Ectodermal cell (in vitro differentiated cells): ENCODE data around the gene ROPN1L.
"Not testable (repeated sequence)": the region's sequence is repeated elsewhere in the genome, so short reads cannot be mapped to it uniquely, and the experiment has no call there.

Experiments used
- H3K27ac ChIP-seq: 2 replicates; pipeline ENCODE4 v1.7.0; 2013; ENCODE audit warnings: mild to moderate bottlenecking, low read depth, low read length; ENCODE audit not compliant: insufficient read depth, poor library complexity, severe bottlenecking
- H3K27me3 ChIP-seq: 2 replicates; pipeline ENCODE4 v1.7.0; 2013; ENCODE audit warnings: mild to moderate bottlenecking, low read length; ENCODE audit not compliant: insufficient read depth, control insufficient read depth, poor library complexity, severe bottlenecking
- H3K36me3 ChIP-seq: one replicate; pipeline ENCODE4 v1.7.0; 2013; ENCODE audit warnings: low read length; ENCODE audit not compliant: control insufficient read depth, insufficient read depth
- H3K4me1 ChIP-seq: one replicate; pipeline ENCODE4 v1.7.0; 2013; ENCODE audit warnings: low read length; ENCODE audit not compliant: control insufficient read depth, insufficient read depth
- H3K4me3 ChIP-seq: 2 replicates; pipeline ENCODE4 v1.7.0; 2013; ENCODE audit warnings: low read depth, low read length, control low read depth; ENCODE audit not compliant: insufficient read depth
- H3K9me3 ChIP-seq: 2 replicates; pipeline ENCODE4 v1.7.0; 2013; ENCODE audit warnings: mild to moderate bottlenecking, low read length, moderate library complexity; ENCODE audit not compliant: control insufficient read depth
- WGBS, 2 experiments: methylation state at CpG; one replicate each; pipeline ENCODE4 v1.1.7; 2013; ENCODE audit warnings: missing lambda C conversion rate in 2 of 2; 5-methylcytosine and 5-hydroxymethylcytosine counted together

The ROPN1L gene

GRCh38 chr5:10509575-10509974 is 67.9 kb downstream of the ROPN1L start:
- Histone ChIP-seq H3K27me3 (no peaks in the 10 kb centered on the region), H3K4me3 (no peak overlapping the region), H3K4me1 (no peaks in the 10 kb centered on the region), H3K9me3 (no peaks in the 10 kb centered on the region), H3K36me3 (no peaks in the 10 kb centered on the region), H3K27ac (no peak overlapping the region)
- WGBS, 2 experiments: 95 to 97% methylated on average over 9 of the region's 9 CpGs

GRCh38 chr5:10511741-10512640 is 70.3 kb downstream of the ROPN1L start:
- WGBS, 2 experiments: 89 to 95% methylated on average over 10 of the region's 10 CpGs
- Histone ChIP-seq H3K9me3 (no peaks in the 10 kb centered on the region), H3K36me3 (no peaks in the 10 kb centered on the region), H3K4me3 (no peak overlapping the region), H3K27me3 (no peaks in the 10 kb centered on the region), H3K4me1 (no peaks in the 10 kb centered on the region), H3K27ac (no peak overlapping the region)

- 59 to 67% methylated on average over 9 to 10 of the region's 10 CpGs for WGBS, 2 experiments
Observed at GRCh38 chr5:10513501-10514442, 72.1 kb downstream of the ROPN1L start.

GRCh38 chr5:10514572-10514971 is 72.9 kb downstream of the ROPN1L start:
- 80 to 86% methylated on average over 8 of the region's 8 CpGs for WGBS, 2 experiments
- H3K27ac ChIP-seq, H3K9me3 ChIP-seq, H3K4me1 ChIP-seq, H3K27me3 ChIP-seq, H3K4me3 ChIP-seq, H3K36me3 ChIP-seq: not testable (repeated sequence)

More at GRCh38 chr5:10513501-10514442, 72.1 kb downstream of the ROPN1L start:
- Histone ChIP-seq H3K4me1 (no peaks in the 10 kb centered on the region), H3K9me3 (no peaks in the 10 kb centered on the region), H3K4me3 (no peak overlapping the region), H3K27ac (no peak overlapping the region), H3K27me3 (no peaks in the 10 kb centered on the region), H3K36me3 (no peaks in the 10 kb centered on the region)
